ENCODE data around the gene PFDN6. TPM values are rescaled to one million over a fixed set of nuclear protein-coding genes. Genes with fewer than 3 reads are reported as not detected.

PFDN6 gene
- total and polyA plus RNA-seq, 9 of the 15 experiments (the other 6 are each of a cell fraction or from before 2014, with no cell fraction given), result 6.8 to 475 (median 216) TPM

DNA sequence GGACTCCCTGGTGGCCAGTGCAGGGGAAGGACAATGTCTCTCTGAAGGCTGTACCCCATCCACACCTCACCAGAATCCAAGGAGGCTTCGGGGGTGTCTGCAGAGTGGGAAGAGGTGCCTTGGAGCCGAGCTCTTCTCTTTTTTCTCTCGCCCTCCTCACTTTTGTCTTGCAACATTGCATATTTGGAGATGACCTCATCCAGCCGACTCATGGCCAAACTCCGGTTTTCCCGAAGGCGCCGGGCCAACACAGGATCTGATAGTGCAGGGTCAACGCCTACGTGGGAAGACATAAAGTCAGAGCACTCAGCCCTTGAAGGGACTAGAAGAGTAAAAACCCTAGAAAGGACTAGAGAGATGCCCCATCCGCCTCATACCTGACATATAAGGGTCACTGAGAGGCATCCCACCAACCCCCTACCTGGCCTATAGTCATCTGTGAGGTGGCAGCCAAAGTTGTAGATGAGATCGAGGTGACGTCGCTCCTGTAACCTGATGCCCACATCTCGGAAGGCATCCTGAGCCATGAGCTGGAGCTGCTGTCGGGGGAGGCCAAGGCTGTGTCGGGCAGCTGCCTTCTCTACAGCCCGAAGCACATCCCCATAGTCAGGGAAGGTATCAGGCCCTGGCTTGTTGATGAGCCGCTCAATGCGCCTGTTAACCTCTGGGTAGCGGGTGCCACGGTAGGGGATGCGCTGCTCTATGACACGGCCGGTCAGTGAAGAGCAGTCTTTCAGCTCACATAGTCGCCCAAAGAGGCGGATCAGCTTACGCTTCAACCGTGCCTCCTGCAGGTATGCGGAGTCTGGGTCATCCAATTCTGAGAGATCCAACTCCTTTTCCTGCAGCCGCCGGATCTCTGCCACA, 31.1 kb downstream of the PFDN6 start (continued):
- TF ChIP-seq, protein P1, sequence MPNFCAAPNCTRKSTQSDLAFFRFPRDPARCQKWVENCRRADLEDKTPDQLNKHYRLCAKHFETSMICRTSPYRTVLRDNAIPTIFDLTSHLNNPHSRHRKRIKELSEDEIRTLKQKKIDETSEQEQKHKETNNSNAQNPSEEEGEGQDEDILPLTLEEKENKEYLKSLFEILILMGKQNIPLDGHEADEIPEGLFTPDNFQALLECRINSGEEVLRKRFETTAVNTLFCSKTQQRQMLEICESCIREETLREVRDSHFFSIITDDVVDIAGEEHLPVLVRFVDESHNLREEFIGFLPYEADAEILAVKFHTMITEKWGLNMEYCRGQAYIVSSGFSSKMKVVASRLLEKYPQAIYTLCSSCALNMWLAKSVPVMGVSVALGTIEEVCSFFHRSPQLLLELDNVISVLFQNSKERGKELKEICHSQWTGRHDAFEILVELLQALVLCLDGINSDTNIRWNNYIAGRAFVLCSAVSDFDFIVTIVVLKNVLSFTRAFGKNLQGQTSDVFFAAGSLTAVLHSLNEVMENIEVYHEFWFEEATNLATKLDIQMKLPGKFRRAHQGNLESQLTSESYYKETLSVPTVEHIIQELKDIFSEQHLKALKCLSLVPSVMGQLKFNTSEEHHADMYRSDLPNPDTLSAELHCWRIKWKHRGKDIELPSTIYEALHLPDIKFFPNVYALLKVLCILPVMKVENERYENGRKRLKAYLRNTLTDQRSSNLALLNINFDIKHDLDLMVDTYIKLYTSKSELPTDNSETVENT (CRISPR knock-in tag; IDR thresholded peaks at IDR 0.05), result no peak
- TF ChIP-seq CBFB (CRISPR knock-in tag; IDR thresholded peaks at IDR 0.05) (no peak), JUND (IDR thresholded peaks at IDR 0.05; ENCODE audit: borderline replicate concordance, low read depth, low read length) (peak; percentile 94), JUND (tag; IDR thresholded peaks at IDR 0.05; ENCODE audit: borderline replicate concordance, low read depth, low read length) (peak; percentile 86), MYC (IDR thresholded peaks at IDR 0.05; ENCODE audit: low read depth, low read length) (no peak), MYC (CRISPR knock-in tag; IDR thresholded peaks at IDR 0.05; ENCODE audit: borderline replicate concordance, low read depth) (no peak), TRIM24 (IDR thresholded peaks at IDR 0.05) (no peak), MAFG (tag; conservative IDR thresholded peaks at IDR 0.05) (no peak; the same call in 1 of the 2 replicates), ZNF785 (CRISPR knock-in tag; IDR thresholded peaks at IDR 0.05) (no peak), NRF1 (conservative IDR thresholded peaks at IDR 0.05 in 1 of 2, IDR thresholded peaks at IDR 0.05 in 1 of 2) (peak in 1 of 2 experiments; percentile 16; a peak in 1 of 4 replicates), YY1 (IDR thresholded peaks at IDR 0.05; ENCODE audit: borderline replicate concordance in 1 of 3, control insufficient read depth in 1 of 3, extremely low read depth in 1 of 3, insufficient read depth in 3 of 3, insufficient read length in 1 of 3, insufficient replicate concordance in 2 of 3, low read depth in 1 of 3, low read length in 2 of 3) (no peak), CHD2 (IDR thresholded peaks at IDR 0.05; ENCODE audit: low read depth, low read length) (no peak), HNRNPK (IDR thresholded peaks at IDR 0.05; ENCODE audit: low read depth, low read length, poor library complexity, severe bottlenecking) (no peak), U2AF1 (optimal IDR thresholded peaks at IDR 0.05; ENCODE audit: low read depth, low read length) (no peak), SMAD3 (CRISPR knock-in tag; conservative IDR thresholded peaks at IDR 0.05) (no peak), ZNF146 (CRISPR knock-in tag; IDR thresholded peaks at IDR 0.05; ENCODE audit: unreplicated experiment) (no peak), PTRF (tag; IDR thresholded peaks at IDR 0.05) (no peak), BRD4 (IDR thresholded peaks at IDR 0.05) (0 out of 2 replicates have a peak, but pooled peaks have one; percentile 31), HOXB6 (CRISPR knock-in tag; IDR thresholded peaks at IDR 0.05; ENCODE audit: borderline replicate concordance) (no peak), ZNF584 (CRISPR knock-in tag; IDR thresholded peaks at IDR 0.05; ENCODE audit: low read depth) (no peak; the same call in 1 of the 2 replicates)
- TF ChIP-seq, protein P2, sequence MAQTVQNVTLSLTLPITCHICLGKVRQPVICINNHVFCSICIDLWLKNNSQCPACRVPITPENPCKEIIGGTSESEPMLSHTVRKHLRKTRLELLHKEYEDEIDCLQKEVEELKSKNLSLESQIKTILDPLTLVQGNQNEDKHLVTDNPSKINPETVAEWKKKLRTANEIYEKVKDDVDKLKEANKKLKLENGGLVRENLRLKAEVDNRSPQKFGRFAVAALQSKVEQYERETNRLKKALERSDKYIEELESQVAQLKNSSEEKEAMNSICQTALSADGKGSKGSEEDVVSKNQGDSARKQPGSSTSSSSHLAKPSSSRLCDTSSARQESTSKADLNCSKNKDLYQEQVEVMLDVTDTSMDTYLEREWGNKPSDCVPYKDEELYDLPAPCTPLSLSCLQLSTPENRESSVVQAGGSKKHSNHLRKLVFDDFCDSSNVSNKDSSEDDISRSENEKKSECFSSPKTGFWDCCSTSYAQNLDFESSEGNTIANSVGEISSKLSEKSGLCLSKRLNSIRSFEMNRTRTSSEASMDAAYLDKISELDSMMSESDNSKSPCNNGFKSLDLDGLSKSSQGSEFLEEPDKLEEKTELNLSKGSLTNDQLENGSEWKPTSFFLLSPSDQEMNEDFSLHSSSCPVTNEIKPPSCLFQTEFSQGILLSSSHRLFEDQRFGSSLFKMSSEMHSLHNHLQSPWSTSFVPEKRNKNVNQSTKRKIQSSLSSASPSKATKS (CRISPR knock-in tag; IDR thresholded peaks at IDR 0.05), result no peak
- TF ChIP-seq, protein P3, sequence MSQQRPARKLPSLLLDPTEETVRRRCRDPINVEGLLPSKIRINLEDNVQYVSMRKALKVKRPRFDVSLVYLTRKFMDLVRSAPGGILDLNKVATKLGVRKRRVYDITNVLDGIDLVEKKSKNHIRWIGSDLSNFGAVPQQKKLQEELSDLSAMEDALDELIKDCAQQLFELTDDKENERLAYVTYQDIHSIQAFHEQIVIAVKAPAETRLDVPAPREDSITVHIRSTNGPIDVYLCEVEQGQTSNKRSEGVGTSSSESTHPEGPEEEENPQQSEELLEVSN (IDR thresholded peaks at IDR 0.05; ENCODE audit: borderline replicate concordance in 1 of 2, extremely low read depth in 1 of 2, insufficient read depth in 1 of 2, insufficient read length in 1 of 2, low read depth in 1 of 2, low read length in 1 of 2, poor library complexity in 1 of 2, severe bottlenecking in 1 of 2), result no peak

Data from K562 (cell line).